WTC11 (cell line): ENCODE data around the gene GUCY2C. TPM values are rescaled to one million over a fixed set of nuclear protein-coding genes. Genes with fewer than 3 reads are reported as not detected.

Experiments used
- ATAC-seq: fragments of 200-7000 bp; cut with Tn5 transposase; 2 replicates; pipeline ENCODE4 v1.10.0; 2021; ENCODE audit warnings: mild to moderate bottlenecking, moderate library complexity
- CTCF ChIA-PET: fragments of 300-600 bp; sonication (Branson Sonifier 250); formaldehyde crosslinking; loops from one replicate; lab custom pipeline; 2021; ENCODE audit warnings: antibody characterized with exemption; lab: Charles Lee
- POLR2A ChIA-PET: fragments of 350-600 bp; sonication (Branson Sonifier 250); formaldehyde crosslinking; loops from one replicate; lab custom pipeline; 2021; ENCODE audit warnings: antibody characterized with exemption; lab: Charles Lee
- DNase-seq: peaks from one replicate; pipeline ENCODE4 v3.0.0; 2021; ENCODE audit warnings: low spot score
- H3K27ac Mint-ChIP-seq: 2 replicates; pipeline ENCODE4 v1.8.0; 2021; ENCODE audit warnings: mixed read lengths
- H3K27me3 Mint-ChIP-seq: 2 replicates; pipeline ENCODE4 v1.8.0; 2021; ENCODE audit warnings: low read depth, mild to moderate bottlenecking, moderate library complexity, mixed read lengths
- H3K36me3 Mint-ChIP-seq: 2 replicates; pipeline ENCODE4 v1.8.0; 2021; ENCODE audit warnings: mixed read lengths
- H3K4me1 Mint-ChIP-seq: 2 replicates; pipeline ENCODE4 v1.8.0; 2022; ENCODE audit warnings: mixed read lengths
- H3K4me3 Mint-ChIP-seq: 2 replicates; pipeline ENCODE4 v1.8.0; 2021; ENCODE audit warnings: mild to moderate bottlenecking, moderate library complexity, mixed read lengths
- H3K9me3 Mint-ChIP-seq: 2 replicates; pipeline ENCODE4 v1.8.0; 2021; ENCODE audit warnings: mixed read lengths
- CBFB ChIP-seq: sonication (generic); formaldehyde crosslinking; IDR thresholded peaks from 2 replicates; pipeline ENCODE4 v1.8.1; 2022; ENCODE audit warnings: mild to moderate bottlenecking, low read depth, missing genetic modification reagents
- E2F5 ChIP-seq: sonication (generic); formaldehyde crosslinking; IDR thresholded peaks from 2 replicates; pipeline ENCODE4 v1.8.1; 2022; ENCODE audit warnings: mild to moderate bottlenecking, moderate library complexity, missing genetic modification reagents
- FOXP4 ChIP-seq: sonication (generic); formaldehyde crosslinking; IDR thresholded peaks from 2 replicates; pipeline ENCODE4 v1.8.0; 2022; ENCODE audit warnings: mild to moderate bottlenecking, missing genetic modification reagents
- GABPB1 ChIP-seq: sonication (generic); formaldehyde crosslinking; IDR thresholded peaks from 2 replicates; pipeline ENCODE4 v1.8.1; 2023; ENCODE audit warnings: mild to moderate bottlenecking, missing genetic modification reagents
- HMGXB4 ChIP-seq: sonication (generic); formaldehyde crosslinking; IDR thresholded peaks from 2 replicates; pipeline ENCODE4 v1.8.1; 2023; ENCODE audit warnings: mild to moderate bottlenecking, moderate library complexity, missing genetic modification reagents
- IRF1 ChIP-seq: sonication (generic); formaldehyde crosslinking; IDR thresholded peaks from 2 replicates; pipeline ENCODE4 v1.8.0; 2023; ENCODE audit warnings: missing genetic modification reagents
- JUN ChIP-seq: sonication (generic); formaldehyde crosslinking; IDR thresholded peaks from 2 replicates; pipeline ENCODE4 v1.8.0; 2023; ENCODE audit warnings: mild to moderate bottlenecking, missing genetic modification reagents
- NFATC4 ChIP-seq: fragments of 250-450 bp; sonication (Bioruptor Pico); IDR thresholded peaks from 2 replicates; pipeline ENCODE4 v1.9.0; 2021; ENCODE audit warnings: mild to moderate bottlenecking
- NFE2L1 ChIP-seq: sonication (generic); formaldehyde crosslinking; IDR thresholded peaks from 2 replicates; pipeline ENCODE4 v1.8.1; 2023; ENCODE audit warnings: missing genetic modification reagents
- RELA ChIP-seq: sonication (generic); formaldehyde crosslinking; IDR thresholded peaks from 2 replicates; pipeline ENCODE4 v1.8.1; 2022; ENCODE audit warnings: missing genetic modification reagents, mild to moderate bottlenecking, borderline replicate concordance
- SOX15 ChIP-seq: fragments of 250-450 bp; sonication (Bioruptor Pico); IDR thresholded peaks from 2 replicates; pipeline ENCODE4 v1.9.0; 2021; ENCODE audit warnings: mild to moderate bottlenecking
- ZBTB43 ChIP-seq: sonication (generic); formaldehyde crosslinking; IDR thresholded peaks from 2 replicates; pipeline ENCODE4 v1.8.1; 2023; ENCODE audit warnings: mild to moderate bottlenecking, missing genetic modification reagents
- ZNF138 ChIP-seq: sonication (generic); formaldehyde crosslinking; conservative IDR thresholded peaks from 2 replicates; pipeline ENCODE4 v1.8.1; 2022; ENCODE audit warnings: mild to moderate bottlenecking, moderate library complexity, missing genetic modification reagents
- ZNF232 ChIP-seq: sonication (generic); formaldehyde crosslinking; IDR thresholded peaks from 2 replicates; pipeline ENCODE4 v1.8.0; 2022; ENCODE audit warnings: mild to moderate bottlenecking, missing genetic modification reagents
- ZNF416 ChIP-seq: fragments of 250-450 bp; sonication (Bioruptor Pico); IDR thresholded peaks from 2 replicates; pipeline ENCODE4 v1.9.0; 2021; ENCODE audit warnings: mild to moderate bottlenecking, inconsistent platforms
- ZNF425 ChIP-seq: fragments of 250-450 bp; sonication (Bioruptor Pico); conservative IDR thresholded peaks from 2 replicates; pipeline ENCODE4 v1.9.0; 2021; ENCODE audit warnings: mild to moderate bottlenecking
- ZNF512 ChIP-seq: sonication (generic); formaldehyde crosslinking; IDR thresholded peaks from 2 replicates; pipeline ENCODE4 v1.8.1; 2022; ENCODE audit warnings: missing genetic modification reagents, borderline replicate concordance
- ZSCAN18 ChIP-seq: fragments of 250-450 bp; sonication (Bioruptor Pico); IDR thresholded peaks from 2 replicates; pipeline ENCODE4 v2.1.2; 2022; ENCODE audit warnings: mild to moderate bottlenecking, moderate library complexity
- total RNA-seq: library from RNA; stranded (reverse); gene quantifications from 3 replicates; pipeline ENCODE4 v1.2.3, GENCODE V29; 2021

The GUCY2C gene
- total RNA-seq, 1 experiment from 2014 or later, result 3.9 TPM

GRCh38 chr12:14654842-14655241 lies 41.6 kb downstream of the GUCY2C start:
- Mint-ChIP-seq H3K4me1 (peaks cover 21% of the 10 kb centered on the region), H3K36me3 (no peaks in the 10 kb centered on the region), H3K4me3 (no peak overlapping the region), H3K9me3 (no peaks in the 10 kb centered on the region), H3K27ac (no peak overlapping the region), H3K27me3 (no peaks in the 10 kb centered on the region; the same call in 1 of the 2 replicates)
- ATAC-seq (no peak), DNase-seq (no peak)
- ChIA-PET POLR2A (interaction anchor here (1.0 kb wide), 1 partner anchor 9 kb away, joined by 3 read pairs; no protein-coding TSS in a partner anchor), CTCF (interaction anchor here (0.9 to 1.6 kb wide), 6 partner anchors 10 to 417 kb away, joined by 3 to 15 read pairs (median 4); partner anchors contain the start of genes C12orf60 and WBP11)
- TF ChIP-seq ZNF138 (CRISPR knock-in tag) (no peak), RELA (CRISPR knock-in tag) (no peak), NFE2L1 (no peak), E2F5 (no peak), NFATC4 (CRISPR knock-in tag) (no peak), HMGXB4 (CRISPR knock-in tag) (no peak)

GRCh38 chr12:14654416-14654815 lies 42.0 kb downstream of the GUCY2C start:
- ChIA-PET POLR2A (no interaction called here), CTCF (interaction anchor here (1.1 to 1.6 kb wide), 3 partner anchors 10 to 34 kb away, joined by 3 to 15 read pairs (median 5); no protein-coding TSS in a partner anchor)
- TF ChIP-seq CBFB (CRISPR knock-in tag) (no peak), ZNF512 (CRISPR knock-in tag) (no peak), IRF1 (no peak)
- Mint-ChIP-seq H3K36me3 (no peaks in the 10 kb centered on the region), H3K9me3 (no peaks in the 10 kb centered on the region), H3K4me3 (no peak overlapping the region), H3K4me1 (peaks cover 21% of the 10 kb centered on the region), H3K27ac (no peak overlapping the region), H3K27me3 (no peaks in the 10 kb centered on the region; the same call in 1 of the 2 replicates)
- ATAC-seq (no peak), DNase-seq (no peak)

GRCh38 chr12:14652483-14652882 lies 43.9 kb downstream of the GUCY2C start:
- ATAC-seq, result no peak; the same call in 1 of the 2 replicates
- Mint-ChIP-seq H3K4me1 (peaks cover 27% of the 10 kb centered on the region), H3K27me3 (no peaks in the 10 kb centered on the region; the same call in 1 of the 2 replicates), H3K9me3 (no peaks in the 10 kb centered on the region), H3K36me3 (no peaks in the 10 kb centered on the region), H3K27ac (no peak overlapping the region), H3K4me3 (no peak overlapping the region)
- DNase-seq, result no peak
- ChIA-PET CTCF (no interaction called here), POLR2A (no interaction called here)
- TF ChIP-seq GABPB1 (CRISPR knock-in tag) (no peak), ZNF512 (CRISPR knock-in tag) (no peak), ZBTB43 (CRISPR knock-in tag) (no peak), JUN (no peak), FOXP4 (CRISPR knock-in tag) (no peak), SOX15 (CRISPR knock-in tag) (no peak), ZNF425 (CRISPR knock-in tag) (no peak), ZNF416 (CRISPR knock-in tag) (no peak), ZNF232 (CRISPR knock-in tag) (no peak), ZSCAN18 (CRISPR knock-in tag) (no peak)
